A673 (cell line): ENCODE measurements around the gene GALNT18. TPM values are rescaled to one million over a fixed set of nuclear protein-coding genes. Genes with fewer than 3 reads are reported as not detected.

Experiments used
- BruUV-seq: library from RNA; stranded (reverse); fragments of 400-500 nt; replicated peaks from 2 replicates; lab custom pipeline; 2021; lab: Mats Ljungman, UMichigan
- CTCF ChIA-PET: fragments of 300-600 bp; sonication (Branson Sonifier 250); formaldehyde crosslinking; loops from one replicate; lab custom pipeline; 2022; ENCODE audit warnings: antibody characterized with exemption; lab: Charles Lee
- POLR2A ChIA-PET: fragments of 300-600 bp; sonication (Branson Sonifier 250); formaldehyde crosslinking; loops from one replicate; lab custom pipeline; 2022; ENCODE audit warnings: antibody characterized with exemption; ENCODE audit not compliant: low non-redundant PET; lab: Charles Lee
- DNase-seq: peaks from one replicate; pipeline ENCODE4 v3.0.0-alpha.2; 2015; ENCODE audit warnings: low spot score
- H3K27ac ChIP-seq: fragments of 200-600 bp; sonication (generic); 2 replicates; pipeline ENCODE4 v1.5.1; 2016; ENCODE audit warnings: mixed run types, low read depth, mild to moderate bottlenecking, mixed read lengths, antibody characterized with exemption, low read length; ENCODE audit not compliant: poor library complexity, severe bottlenecking
- H3K27me3 ChIP-seq: fragments of 200-600 bp; sonication (generic); replicated peaks from 2 replicates; pipeline ENCODE4 v1.6.1; 2017; ENCODE audit warnings: mixed run types, low read depth, mild to moderate bottlenecking, mixed read lengths, antibody characterized with exemption, low read length; ENCODE audit not compliant: insufficient read depth, poor library complexity
- H3K36me3 ChIP-seq: fragments of 200-600 bp; sonication (generic); 2 replicates; pipeline ENCODE4 v1.6.1; 2016; ENCODE audit warnings: mixed run types, mild to moderate bottlenecking, mixed read lengths, antibody characterized with exemption, low read length; ENCODE audit not compliant: insufficient read depth, poor library complexity, severe bottlenecking
- H3K4me1 ChIP-seq: fragments of 200-600 bp; sonication (generic); 2 replicates; pipeline ENCODE4 v1.6.1; 2017; ENCODE audit warnings: mixed run types, mild to moderate bottlenecking, mixed read lengths, antibody characterized with exemption, low read length; ENCODE audit not compliant: insufficient read depth, poor library complexity, severe bottlenecking
- H3K4me3 ChIP-seq: fragments of 200-600 bp; sonication (generic); 2 replicates; pipeline ENCODE4 v1.5.1; 2016; ENCODE audit warnings: low read depth, mixed run types, mild to moderate bottlenecking, mixed read lengths, low read length; ENCODE audit not compliant: poor library complexity, severe bottlenecking
- H3K9me3 ChIP-seq: fragments of 200-600 bp; sonication (generic); 2 replicates; pipeline ENCODE4 v1.6.1; 2016; ENCODE audit warnings: mixed run types, low read depth, mild to moderate bottlenecking, mixed read lengths, antibody characterized with exemption, low read length; ENCODE audit not compliant: poor library complexity, severe bottlenecking
- EZH2 ChIP-seq: fragments of 200-600 bp; sonication (generic); IDR thresholded peaks from 2 replicates; pipeline ENCODE4 v1.6.1; 2017; ENCODE audit warnings: borderline replicate concordance, low read depth, mild to moderate bottlenecking, mixed read lengths, antibody characterized with exemption, low read length; ENCODE audit not compliant: poor library complexity, severe bottlenecking
- intact Hi-C: fragments of 100-400 bp; cut with micrococcal nuclease; formaldehyde crosslinking; loops from one replicate; pipeline ENCODE4 v1.10.0; 2022; ENCODE audit not compliant: unreplicated experiment
- total RNA-seq: library from RNA; stranded (reverse); gene quantifications from 2 replicates; pipeline ENCODE4 v1.2.3, GENCODE V29; 2021
- TF ChIP-seq, protein P1 (sequence below): fragments of 300-800, 200-600 bp; sonication (generic); conservative IDR thresholded peaks from 2 replicates; pipeline ENCODE4 v1.5.1; 2017; ENCODE audit warnings: low read depth, mild to moderate bottlenecking, antibody characterized with exemption, low read length, moderate library complexity, mixed read lengths

The GALNT18 gene
- total RNA-seq, 1 experiment from 2014 or later, result 0.37 TPM

GRCh38 chr11:11598243-11598642, 23.6 kb downstream of the GALNT18 start:
- Histone ChIP-seq H3K4me1 (no peaks in the 10 kb centered on the region), H3K4me3 (no peak overlapping the region), H3K9me3 (no peaks in the 10 kb centered on the region), H3K27me3 (no peaks in the 10 kb centered on the region), H3K36me3 (no peaks in the 10 kb centered on the region), H3K27ac (no peak overlapping the region)
- intact Hi-C loops, result no loop called here
- ChIA-PET CTCF (no interaction called here), POLR2A (no interaction called here)
- BruUV-seq, result no TSS peak
- no peak for TF ChIP-seq EZH2
- TF ChIP-seq, protein P1, sequence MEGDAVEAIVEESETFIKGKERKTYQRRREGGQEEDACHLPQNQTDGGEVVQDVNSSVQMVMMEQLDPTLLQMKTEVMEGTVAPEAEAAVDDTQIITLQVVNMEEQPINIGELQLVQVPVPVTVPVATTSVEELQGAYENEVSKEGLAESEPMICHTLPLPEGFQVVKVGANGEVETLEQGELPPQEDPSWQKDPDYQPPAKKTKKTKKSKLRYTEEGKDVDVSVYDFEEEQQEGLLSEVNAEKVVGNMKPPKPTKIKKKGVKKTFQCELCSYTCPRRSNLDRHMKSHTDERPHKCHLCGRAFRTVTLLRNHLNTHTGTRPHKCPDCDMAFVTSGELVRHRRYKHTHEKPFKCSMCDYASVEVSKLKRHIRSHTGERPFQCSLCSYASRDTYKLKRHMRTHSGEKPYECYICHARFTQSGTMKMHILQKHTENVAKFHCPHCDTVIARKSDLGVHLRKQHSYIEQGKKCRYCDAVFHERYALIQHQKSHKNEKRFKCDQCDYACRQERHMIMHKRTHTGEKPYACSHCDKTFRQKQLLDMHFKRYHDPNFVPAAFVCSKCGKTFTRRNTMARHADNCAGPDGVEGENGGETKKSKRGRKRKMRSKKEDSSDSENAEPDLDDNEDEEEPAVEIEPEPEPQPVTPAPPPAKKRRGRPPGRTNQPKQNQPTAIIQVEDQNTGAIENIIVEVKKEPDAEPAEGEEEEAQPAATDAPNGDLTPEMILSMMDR, result no peak
- DNase-seq, result no peak

DNA sequence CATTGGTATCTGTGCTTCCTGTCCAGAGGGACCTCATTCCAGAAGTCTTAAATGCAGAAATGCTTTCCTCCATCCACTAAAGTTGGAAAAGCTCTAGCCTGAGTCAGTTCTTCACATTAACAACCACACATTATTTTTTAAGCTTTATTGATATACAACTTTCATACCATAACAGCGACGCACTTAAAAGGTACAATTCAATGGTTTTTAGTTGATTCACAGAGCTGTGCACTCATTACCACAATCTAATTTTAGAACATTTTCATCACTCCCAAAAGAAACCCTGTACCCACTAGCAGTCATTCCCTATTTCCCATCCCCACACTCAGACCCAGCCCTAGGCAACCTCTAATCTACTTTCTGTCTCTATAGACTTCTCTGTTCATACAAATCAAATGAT, 27.6 kb downstream of the GALNT18 start:
- BruUV-seq, result no TSS peak
- Histone ChIP-seq H3K4me3 (no peak overlapping the region), H3K36me3 (no peaks in the 10 kb centered on the region), H3K27ac (no peak overlapping the region), H3K4me1 (no peaks in the 10 kb centered on the region), H3K9me3 (no peaks in the 10 kb centered on the region), H3K27me3 (no peaks in the 10 kb centered on the region)
- intact Hi-C loops, result no loop called here
- POLR2A ChIA-PET, result no interaction called here
- TF ChIP-seq, protein P1, result no peak
- TF ChIP-seq EZH2, result no peak
- no peak for DNase-seq
- CTCF ChIA-PET, result no interaction called here

DNA sequence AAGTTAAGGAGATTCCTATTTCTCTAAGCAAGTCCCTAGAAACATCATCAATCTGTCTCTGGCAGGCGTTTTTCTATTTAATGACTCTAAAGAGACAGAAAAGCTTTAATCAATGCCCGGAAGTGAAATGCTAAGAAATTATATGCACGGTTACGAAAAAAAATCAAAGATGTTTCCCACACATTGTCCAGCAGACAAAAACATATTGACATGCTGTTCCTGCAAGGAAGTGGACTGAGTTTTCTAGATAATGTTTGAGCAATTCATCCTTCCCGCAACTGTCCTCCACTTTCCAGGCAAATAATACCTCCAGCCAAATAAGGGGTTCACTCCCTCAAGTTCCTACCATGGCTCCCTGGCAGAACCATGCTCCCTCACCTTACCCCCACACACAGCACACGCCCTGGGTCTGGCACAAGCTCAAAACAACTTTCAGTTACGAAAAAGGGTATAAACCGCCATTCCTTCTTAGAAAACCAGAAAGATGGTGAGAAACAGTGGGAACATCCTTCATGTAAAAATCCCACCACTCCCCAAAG, 29.6 kb downstream of the GALNT18 start:
- Histone ChIP-seq H3K9me3 (no peaks in the 10 kb centered on the region), H3K36me3 (no peaks in the 10 kb centered on the region), H3K4me1 (no peaks in the 10 kb centered on the region), H3K27me3 (no peaks in the 10 kb centered on the region), H3K27ac (no peak overlapping the region), H3K4me3 (no peak overlapping the region)
- no peak for DNase-seq
- ChIA-PET CTCF (no interaction called here), POLR2A (no interaction called here)
- BruUV-seq, result no TSS peak
- TF ChIP-seq EZH2, result no peak
- TF ChIP-seq, protein P1, result no peak
- intact Hi-C loops, result no loop called here
